ENCODE measurements around the gene WNT5B.
"Not testable (repeated sequence)": the region's sequence is repeated elsewhere in the genome, so short reads cannot be mapped to it uniquely, and the experiment has no call there.

WNT5B gene

DNA sequence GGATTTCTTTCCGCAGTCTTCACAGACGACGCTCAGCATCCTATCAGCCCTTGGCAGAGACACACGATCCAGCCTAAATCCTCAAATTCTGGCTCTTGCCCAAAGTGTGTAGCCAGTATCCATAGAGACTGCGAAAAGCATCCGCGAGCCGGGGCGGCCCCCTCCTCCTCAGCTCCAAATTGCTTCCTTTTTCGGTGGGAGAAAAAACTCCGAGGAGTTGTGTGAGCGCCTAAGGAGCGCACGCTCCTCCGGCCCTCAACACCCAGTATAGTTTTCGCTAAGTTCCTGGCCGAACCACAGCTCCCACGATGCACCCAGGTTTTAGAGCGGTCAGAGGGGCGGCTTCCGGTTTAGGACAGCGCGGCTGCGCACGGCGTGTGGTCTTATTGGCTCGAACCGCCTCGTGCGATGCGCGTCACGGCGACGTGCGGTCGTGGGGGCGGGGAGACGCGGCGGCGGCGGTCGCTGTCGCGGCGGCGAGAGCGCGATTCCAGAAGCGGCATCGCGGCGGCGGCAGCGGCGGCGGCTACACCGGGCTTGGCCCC, 61.6 kb downstream of the WNT5B start, which contains the start of gene ADIPOR2:
Gene ADIPOR2 (plus strand): TSS at position 493 of the 545 bp plus-strand sequence. CDS start 63,274 bp downstream, outside the sequence.
- H3K27ac Mint-ChIP-seq, result peak within 1 kb of the TSS; percentile 95
- intact Hi-C loops (cut with micrococcal nuclease), result loop anchor here (2.0 kb wide), 1 partner anchor 30 kb away; no protein-coding TSS in a partner anchor
- no peaks in the 10 kb centered on the region for H3K9me3 Mint-ChIP-seq
- H3K27me3 Mint-ChIP-seq, result no peaks in the 10 kb centered on the region
- H3K36me3 Mint-ChIP-seq (ENCODE audit: low read depth), result peaks cover 7% of the 10 kb centered on the region
- H3K4me1 Mint-ChIP-seq (ENCODE audit: low read depth), result peaks cover 30% of the 10 kb centered on the region
- H3K4me3 Mint-ChIP-seq, result peak within 1 kb of the TSS; percentile 96

DNA sequence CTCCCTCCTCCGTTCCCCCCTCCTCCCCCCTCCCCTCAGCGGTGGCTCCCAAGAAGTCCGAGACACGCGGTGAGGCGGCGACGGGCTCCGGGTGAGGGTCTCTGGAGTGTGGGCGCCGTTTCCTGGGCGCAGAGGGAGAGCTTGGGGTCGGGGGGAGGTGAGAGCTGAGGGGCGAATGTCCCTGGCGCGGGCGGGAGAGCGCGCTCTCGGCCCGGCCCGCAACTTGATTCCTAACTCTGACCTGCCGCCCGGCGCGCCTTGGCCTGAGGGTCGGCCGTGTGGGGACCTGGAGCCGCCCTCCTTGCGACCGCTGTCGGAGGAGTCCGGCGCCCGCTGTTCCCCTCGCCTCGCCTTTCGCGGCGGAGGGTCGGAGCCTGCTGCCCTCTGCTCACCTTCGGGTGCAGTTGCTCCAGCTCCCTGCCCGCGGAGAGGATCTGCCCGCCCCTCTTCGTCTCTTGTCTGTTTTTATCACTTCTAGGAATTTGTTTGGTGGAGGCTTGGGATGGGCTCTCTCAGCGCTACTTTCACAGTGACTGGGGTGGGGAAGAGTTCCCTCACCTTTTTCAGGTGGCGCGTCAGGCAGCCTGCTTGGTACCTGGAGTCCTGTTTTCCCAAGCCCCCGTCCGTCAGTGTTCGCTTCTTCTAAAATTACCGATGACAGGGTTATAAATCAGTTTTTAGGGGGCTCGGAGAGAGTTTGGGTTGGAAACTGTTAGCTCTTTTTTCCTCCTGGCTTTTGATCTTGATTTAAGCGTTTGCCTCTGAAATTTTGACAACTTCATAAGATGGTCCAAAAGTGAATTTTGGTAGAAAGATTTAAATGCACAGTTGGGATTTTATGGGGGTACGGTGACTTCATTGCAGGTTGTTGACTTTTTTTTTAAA, 62.3 kb downstream of the WNT5B start:
- peaks cover 37% of the 10 kb centered on the region for H3K4me1 Mint-ChIP-seq (ENCODE audit: low read depth)
- peak overlapping the region; percentile 95 for H3K27ac Mint-ChIP-seq
- H3K4me3 Mint-ChIP-seq, result peak overlapping the region; percentile 96
- no peaks in the 10 kb centered on the region for H3K9me3 Mint-ChIP-seq
- intact Hi-C loops (cut with micrococcal nuclease), result loop anchor here (2.0 kb wide), 1 partner anchor 31 kb away; no protein-coding TSS in a partner anchor
- no peaks in the 10 kb centered on the region for H3K27me3 Mint-ChIP-seq
- H3K36me3 Mint-ChIP-seq (ENCODE audit: low read depth), result peaks cover 7% of the 10 kb centered on the region

DNA sequence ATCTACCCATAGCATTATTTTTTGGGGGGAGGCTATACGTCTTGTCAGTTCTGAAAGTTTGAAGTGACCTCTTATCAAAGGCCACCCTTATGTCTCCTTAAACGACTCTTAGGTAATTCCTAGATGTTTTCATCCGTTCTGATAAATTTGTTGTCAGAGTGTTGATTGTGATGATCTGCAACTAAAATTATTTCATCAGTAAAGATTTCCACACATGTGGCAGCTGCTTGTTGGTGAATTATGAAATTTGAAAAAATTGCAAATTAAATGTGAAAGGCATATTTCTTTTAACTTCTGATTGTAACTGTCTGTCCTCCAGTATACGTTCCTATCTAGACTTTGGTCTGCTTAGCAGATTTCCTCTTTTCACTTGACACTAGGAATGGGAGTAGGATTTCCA, 63.2 kb downstream of the WNT5B start:
- Mint-ChIP-seq H3K9me3 (no peaks in the 10 kb centered on the region), H3K4me1 (ENCODE audit: low read depth) (peaks cover 43% of the 10 kb centered on the region), H3K27me3 (no peaks in the 10 kb centered on the region), H3K36me3 (ENCODE audit: low read depth) (peaks cover 7% of the 10 kb centered on the region), H3K4me3 (peak overlapping the region; percentile 96), H3K27ac (peak overlapping the region; percentile 95)
- intact Hi-C loops (cut with micrococcal nuclease), result no loop called here

DNA sequence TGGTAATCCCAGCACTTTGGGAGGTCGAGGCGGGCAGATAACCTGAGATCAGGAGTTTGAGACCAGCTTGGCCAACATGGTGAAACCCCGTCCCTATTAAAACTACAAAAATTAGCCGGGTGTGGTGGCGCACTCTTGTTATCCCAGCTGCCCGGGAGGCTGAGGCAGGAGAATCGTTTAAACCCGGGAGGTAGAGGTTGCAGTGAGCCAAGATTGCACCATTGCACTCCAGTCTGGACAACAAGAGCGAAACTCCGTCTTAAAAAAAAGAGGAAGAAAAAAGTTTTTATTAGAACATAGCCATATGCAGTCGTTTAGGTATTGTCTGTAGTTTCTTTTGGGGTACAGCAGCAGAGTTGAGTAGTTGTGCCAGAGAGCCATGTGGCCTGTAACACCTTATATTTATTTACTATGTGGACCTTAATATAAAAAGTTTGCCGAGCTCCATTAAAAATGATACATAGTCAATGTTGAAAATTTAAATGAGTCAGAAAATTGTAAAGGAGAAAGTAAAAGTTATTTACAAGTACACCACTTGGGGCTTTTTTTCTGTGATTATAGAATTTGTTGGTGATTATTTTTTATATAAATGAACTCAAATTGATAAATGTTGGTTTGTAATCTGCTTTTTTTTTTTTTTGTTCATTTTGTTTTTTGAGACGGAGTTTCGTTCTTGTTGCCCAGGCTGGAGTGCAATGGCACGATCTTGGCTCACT, 64.0 kb downstream of the WNT5B start:
- Mint-ChIP-seq H3K4me3 (peak overlapping the region; percentile 61), H3K27me3 (no peaks in the 10 kb centered on the region), H3K36me3 (ENCODE audit: low read depth) (peaks cover 7% of the 10 kb centered on the region), H3K4me1 (ENCODE audit: low read depth) (peaks cover 50% of the 10 kb centered on the region), H3K27ac (peak overlapping the region; percentile 95), H3K9me3 (no peaks in the 10 kb centered on the region)
- intact Hi-C loops (cut with micrococcal nuclease), result no loop called here

DNA sequence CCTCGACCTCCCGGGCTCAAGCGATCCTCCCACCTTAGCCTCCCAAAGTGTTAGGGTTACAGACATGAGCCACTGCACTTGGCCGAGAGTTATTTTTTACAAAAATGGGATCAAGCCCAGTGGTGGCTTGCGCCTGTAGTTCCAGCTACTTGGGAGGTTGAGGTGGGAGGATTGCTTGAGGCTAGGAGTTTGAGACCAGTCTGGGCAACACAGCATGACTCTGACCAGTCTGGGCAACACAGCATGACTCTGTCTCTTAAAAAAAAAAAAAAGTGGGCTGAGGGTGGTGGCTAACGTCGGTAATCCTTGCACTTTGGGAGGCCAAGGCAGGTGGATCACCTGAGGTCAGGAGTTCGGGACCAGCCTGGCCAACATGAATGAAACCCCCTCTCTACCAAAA, 66.1 kb downstream of the WNT5B start:
- H3K36me3 Mint-ChIP-seq (ENCODE audit: low read depth); intact Hi-C loops (cut with micrococcal nuclease); H3K4me3 Mint-ChIP-seq: not testable (repeated sequence)

DNA sequence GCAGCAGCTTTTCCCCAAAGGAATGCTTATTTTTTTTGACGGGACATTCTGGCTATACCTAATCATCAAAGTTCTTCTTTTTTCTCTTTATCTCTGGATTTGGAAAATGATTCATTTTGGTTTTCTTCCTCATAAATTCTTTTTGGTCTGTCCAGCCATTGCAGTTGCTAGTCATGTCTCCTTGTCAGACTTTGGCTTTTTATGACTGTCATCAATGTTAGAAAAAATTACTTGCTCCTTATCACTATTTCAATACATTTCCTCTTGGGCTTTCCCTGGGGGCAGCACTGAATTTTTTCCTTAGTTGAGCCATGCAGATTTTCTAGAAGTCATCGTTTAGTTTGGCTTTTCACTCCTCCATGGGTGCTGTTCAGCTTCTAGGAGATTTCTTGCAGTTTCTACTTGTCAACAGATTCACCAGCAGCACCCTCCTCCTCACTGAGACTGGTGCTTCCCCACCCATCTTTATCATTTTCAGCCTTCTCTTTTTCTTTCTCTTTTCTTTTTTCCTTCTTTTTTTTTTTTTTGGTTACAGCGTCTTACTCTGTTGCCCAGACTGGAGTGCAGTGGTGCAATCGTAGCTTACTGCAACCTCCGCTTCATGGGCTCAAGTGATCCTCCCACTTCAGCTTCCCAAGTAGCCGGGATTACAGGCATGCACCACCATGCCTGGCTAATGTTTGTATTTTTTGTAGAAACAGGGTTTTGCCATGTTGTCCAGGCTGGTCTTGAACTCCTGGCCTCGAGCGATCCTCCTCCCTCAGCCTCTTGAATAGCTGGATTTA, 67.0 kb downstream of the WNT5B start:
- H3K27me3 Mint-ChIP-seq, result no peaks in the 10 kb centered on the region
- intact Hi-C loops (cut with micrococcal nuclease), result no loop called here
- peaks cover 7% of the 10 kb centered on the region for H3K36me3 Mint-ChIP-seq (ENCODE audit: low read depth)
- H3K9me3 Mint-ChIP-seq, result no peaks in the 10 kb centered on the region
- H3K27ac Mint-ChIP-seq, result no peak overlapping the region
- no peak overlapping the region for H3K4me3 Mint-ChIP-seq
- H3K4me1 Mint-ChIP-seq (ENCODE audit: low read depth), result peaks cover 57% of the 10 kb centered on the region

More for the DNA sequence above, 66.1 kb downstream of the WNT5B start:
- not testable (repeated sequence) for H3K27me3 Mint-ChIP-seq, H3K9me3 Mint-ChIP-seq, H3K27ac Mint-ChIP-seq
- H3K4me1 Mint-ChIP-seq (ENCODE audit: low read depth), result peaks cover 55% of the 10 kb centered on the region

DNA sequence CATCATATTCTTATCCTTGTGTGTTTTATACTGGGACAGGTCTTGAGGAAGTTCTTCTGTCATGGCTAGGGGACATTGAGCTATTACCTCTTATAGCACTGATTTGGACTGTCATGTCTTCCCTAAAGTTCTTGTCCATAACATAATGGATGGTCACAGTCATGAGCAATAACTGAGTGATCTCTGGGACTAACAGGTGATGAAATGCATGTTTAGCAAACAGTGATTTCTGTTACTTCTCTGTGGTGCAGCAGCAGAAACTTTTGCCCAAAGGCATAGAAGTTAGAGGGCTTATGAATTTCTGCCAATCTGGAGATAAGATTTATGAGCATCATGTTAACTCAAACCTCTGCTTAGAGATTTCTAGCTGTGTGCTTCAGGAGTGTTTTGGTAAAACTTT, 67.8 kb downstream of the WNT5B start:
- H3K9me3 Mint-ChIP-seq, result no peaks in the 10 kb centered on the region
- no peak overlapping the region for H3K4me3 Mint-ChIP-seq
- no peak overlapping the region for H3K27ac Mint-ChIP-seq
- no peaks in the 10 kb centered on the region for H3K27me3 Mint-ChIP-seq
- intact Hi-C loops (cut with micrococcal nuclease), result no loop called here
- H3K36me3 Mint-ChIP-seq (ENCODE audit: low read depth), result no peaks in the 10 kb centered on the region
- H3K4me1 Mint-ChIP-seq (ENCODE audit: low read depth), result peaks cover 56% of the 10 kb centered on the region

Measured in dendritic cell treated with granulocyte-macrophage colony-stimulating factor and Interleukin-4, amounts not matched to agents 40 ng/mL and 50 ng/mL, for 4 days (primary cell).